K562 (cell line): ENCODE data around the gene SPOCK2. TPM values are rescaled to one million over a fixed set of nuclear protein-coding genes. Genes with fewer than 3 reads are reported as not detected.

ENCODE experiments used
- ATAC-seq: fragments of 200-7000 bp; cut with Tn5 transposase; 3 replicates; pipeline ENCODE4 v1.9.1; 2020; ENCODE audit warnings: moderate library complexity
- BruUV-seq: library from RNA; stranded (reverse); fragments of 400-500 nt; replicated peaks from 2 replicates; lab custom pipeline; 2021; lab: Mats Ljungman, UMichigan
- CTCF ChIA-PET: fragments of 300-600 bp; formaldehyde crosslinking; extraction: SDS; loops from one replicate; lab custom pipeline; 2021; ENCODE audit warnings: low intra/inter-chr PET ratio; lab: Yijun Ruan, JAX
- POLR2A ChIA-PET: fragments of 300-600, 350-650 bp; sonication (Branson Sonifier 250); formaldehyde crosslinking; extraction: SDS; loops from one replicate; lab custom pipeline; 2021; ENCODE audit warnings: antibody characterized with exemption, inconsistent platforms; lab: Yijun Ruan, JAX
- DNase-seq, 4 experiments: peaks; one replicate each; pipeline versions ENCODE4 v3.0.0 to v3.0.0-alpha.2; 2011 to 2018; ENCODE audit warnings: low spot score in 3 of 4, mixed read lengths in 3 of 4; ENCODE audit errors: extremely low read depth in 1 of 4
- FAIRE-seq: peaks from 2 replicates; lab custom pipeline; 2011; peaks lifted over from hg19 to GRCh38; lab: Jason Lieb, UNC
- H2AFZ ChIP-seq: 2 replicates; pipeline ENCODE4 v1.6.0; 2011; ENCODE audit warnings: low read depth, low read length, control low read depth, inconsistent platforms
- H3K27ac ChIP-seq: fragments of 200-600 bp; 3 replicates; pipeline ENCODE4 v1.8.0; 2011; ENCODE audit warnings: low read depth, mild to moderate bottlenecking, control low read depth, inconsistent platforms, low read length, moderate library complexity, mixed read lengths; ENCODE audit errors: extremely low read depth
- H3K27me3 ChIP-seq, 2 experiments: fragments of 300-600 bp in 1 of 2; 2 replicates in 1 of 2; 3 replicates in 1 of 2; pipeline versions ENCODE4 v1.6.0 to v1.8.0; 2011; ENCODE audit warnings: inconsistent platforms in 2 of 2, low read length in 2 of 2, mild to moderate bottlenecking in 1 of 2, mixed read lengths in 1 of 2, moderate library complexity in 1 of 2; ENCODE audit not compliant: control insufficient read depth in 2 of 2, insufficient read depth in 2 of 2
- H3K36me3 ChIP-seq: fragments of 300-600 bp; 3 replicates; pipeline ENCODE4 v1.8.0; 2011; ENCODE audit warnings: mild to moderate bottlenecking, low read length, inconsistent platforms; ENCODE audit not compliant: control insufficient read depth, insufficient read depth
- H3K4me1 ChIP-seq, 2 experiments: fragments of 200-600 bp in 1 of 2; replicated peaks in 1 of 2; 2 replicates in 1 of 2; 3 replicates in 1 of 2; pipeline versions ENCODE4 v1.5.1 to v1.8.0; 2011; ENCODE audit warnings: inconsistent platforms in 2 of 2, low read length in 2 of 2, mild to moderate bottlenecking in 1 of 2, mixed read lengths in 1 of 2, moderate library complexity in 1 of 2; ENCODE audit not compliant: control insufficient read depth in 2 of 2, insufficient read depth in 2 of 2
- H3K4me2 ChIP-seq: 2 replicates; pipeline ENCODE4 v1.6.1; 2011; ENCODE audit warnings: low read length, control low read depth, inconsistent platforms, mixed read lengths; ENCODE audit not compliant: insufficient read depth
- H3K4me3 ChIP-seq: fragments of 200-600 bp; sonication (generic), shearing (Covaris generic); 2 replicates; pipeline ENCODE4 v1.5.1; 2016; ENCODE audit warnings: control low read depth, inconsistent platforms
- H3K79me2 ChIP-seq: fragments of 200-600 bp; 3 replicates; pipeline ENCODE4 v1.8.0; 2011; ENCODE audit warnings: low read length, inconsistent platforms; ENCODE audit not compliant: control insufficient read depth, insufficient read depth
- H3K9ac ChIP-seq, 2 experiments: 2 replicates each; pipeline versions ENCODE4 v1.6.0 to v1.6.1; 2011; ENCODE audit warnings: low read depth in 2 of 2, low read length in 2 of 2, control low read depth in 1 of 2, inconsistent platforms in 1 of 2, mild to moderate bottlenecking in 1 of 2, mixed read lengths in 1 of 2; ENCODE audit not compliant: insufficient read depth in 1 of 2
- H3K9me1 ChIP-seq: one replicate; pipeline ENCODE4 v1.6.0; 2011; ENCODE audit warnings: inconsistent platforms, mild to moderate bottlenecking, low read length, moderate library complexity; ENCODE audit not compliant: control insufficient read depth, insufficient read depth
- H3K9me3 ChIP-seq: replicated peaks from 2 replicates; pipeline ENCODE4 v1.5.1; 2011; ENCODE audit warnings: low read depth, low read length, inconsistent platforms; ENCODE audit not compliant: control insufficient read depth, insufficient read depth
- H4K20me1 ChIP-seq: replicated peaks from 2 replicates; pipeline ENCODE4 v1.6.1; 2011; ENCODE audit warnings: low read length, inconsistent platforms, mixed read lengths; ENCODE audit not compliant: control insufficient read depth, insufficient read depth
- MCM5 ChIP-seq: fragments of 450-650 bp; IDR thresholded peaks from 2 replicates; pipeline ENCODE4 v1.6.1; 2016; ENCODE audit warnings: low read depth
- SMAD3 ChIP-seq: fragments of 450-650 bp; formaldehyde crosslinking; conservative IDR thresholded peaks from 2 replicates; pipeline ENCODE4 v1.4.0; 2020; ENCODE audit warnings: mild to moderate bottlenecking
- TCF7L2 ChIP-seq: fragments of 150-350 bp; IDR thresholded peaks from 2 replicates; pipeline ENCODE4 v1.6.1; 2016; ENCODE audit warnings: low read depth, mild to moderate bottlenecking, low read length, moderate library complexity
- TSC22D4 ChIP-seq: fragments of 450-650 bp; IDR thresholded peaks from 2 replicates; pipeline ENCODE4 v1.6.1; 2016; ENCODE audit warnings: missing genetic modification characterization, missing biosample characterization, control low read depth
- WGBS: fragments of 100-300 bp; shearing (Covaris generic); methylation state at CpG from one replicate; pipeline ENCODE4 v1.1.6; 2016; ENCODE audit warnings: low coverage, mixed read lengths; ENCODE audit not compliant: insufficient coverage; ENCODE audit errors: missing lambda C conversion rate; 5-methylcytosine and 5-hydroxymethylcytosine counted together
- in situ Hi-C: fragments of 300-500 bp; cut with MboI; formaldehyde crosslinking; loops from 4 replicates; pipeline ENCODE4 v1.15.0; 2018; ENCODE audit warnings: inconsistent platforms, mixed read lengths
- intact Hi-C: fragments of 100-400 bp; cut with micrococcal nuclease; formaldehyde crosslinking; loops from 2 replicates; pipeline ENCODE4 v1.14.2; 2022
- polyA plus RNA-seq, 8 experiments: library from polyadenylated mRNA; depleted of rRNA in 4 of 8; stranded (reverse) in 5 of 8; unstranded in 3 of 8; fragments of >200 nt; fragmentation: Nextera tagmentation in 2 of 8; fragmentation: Illumina TruSeq in 1 of 8; extraction: Ambion mirVana in 2 of 8; extraction: Trizol in 1 of 8; gene quantifications; 2 replicates each; pipeline versions ENCODE4 v1.2.1 to v1.2.3, GENCODE V29; 2011 to 2014; ENCODE audit warnings: inconsistent platforms in 1 of 8, missing spikeins in 1 of 8
- total RNA-seq, 7 experiments: library from RNA; depleted of rRNA in 6 of 7; stranded (reverse); fragments of >200 nt in 6 of 7; fragmentation: Illumina TruSeq in 2 of 7; extraction: Trizol in 2 of 7; gene quantifications; 2 replicates each; pipeline versions ENCODE4 v1.2.1 to v1.2.3, GENCODE V29; 2011 to 2021; ENCODE audit warnings: low replicate concordance in 1 of 7

The SPOCK2 gene
- total and polyA plus RNA-seq, 9 of the 15 experiments (the other 6 are each of a cell fraction or from before 2014, with no cell fraction given): 0.04 to 0.86 (median 0.11) TPM; not detected in 2

DNA sequence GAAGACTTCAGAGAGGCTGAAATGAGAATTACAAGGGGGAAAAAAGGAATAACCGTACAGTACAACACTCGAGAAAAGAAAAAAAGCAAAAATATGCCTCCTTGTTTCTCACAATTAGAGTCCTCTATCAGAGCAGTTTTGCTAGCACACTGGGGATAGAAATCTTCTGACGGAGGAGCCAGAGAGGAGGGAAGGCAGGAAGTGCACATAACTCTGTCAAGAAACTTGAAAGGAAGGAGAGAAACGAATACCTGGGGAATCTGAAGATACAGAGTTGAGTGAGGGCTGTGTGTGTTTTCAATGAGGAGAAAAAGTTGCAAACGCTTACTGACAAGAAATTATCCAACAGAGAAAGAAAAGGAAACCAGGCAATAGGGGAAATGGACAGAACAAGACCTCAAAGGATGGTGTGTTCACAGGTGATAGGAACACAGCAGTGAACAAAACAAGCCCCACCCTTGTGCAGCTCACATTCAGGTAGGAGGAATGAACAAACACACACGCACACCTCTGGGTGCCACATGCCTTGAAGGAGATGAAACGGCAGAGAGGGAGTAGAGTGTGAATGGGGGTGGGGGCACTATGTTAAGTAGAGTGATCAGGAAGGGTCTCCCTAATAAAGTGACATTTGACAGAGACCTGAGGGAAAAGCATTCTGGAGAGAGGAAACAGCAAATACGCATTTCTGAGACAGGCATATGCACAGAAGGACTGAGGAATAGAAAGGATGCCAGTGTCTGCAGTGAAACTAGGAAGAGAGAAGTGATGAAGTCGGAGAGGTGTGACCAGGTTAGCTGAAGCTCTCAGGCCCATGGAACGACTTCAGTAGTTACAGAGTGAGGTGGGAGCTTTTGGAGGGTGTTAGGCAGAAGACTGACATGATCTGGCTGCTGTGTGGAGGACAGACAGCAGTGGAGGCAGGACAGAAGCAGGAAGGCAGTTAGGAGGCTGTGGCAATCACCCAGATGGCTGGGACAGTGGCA lies 46.7 kb upstream of the SPOCK2 start:
- CTCF ChIA-PET: interaction anchor here (0.6 kb wide), 1 partner anchor 93 kb away, joined by 5 read pairs; no protein-coding TSS in a partner anchor
- H3K4me3 ChIP-seq: no peak overlapping the region
- H3K36me3 ChIP-seq: peaks cover 3% of the 10 kb centered on the region
- H2AFZ ChIP-seq: no peak overlapping the region
- DNase-seq: no peak
- no peaks in the 10 kb centered on the region for H3K27me3 ChIP-seq
- in situ Hi-C loops: loop anchor here (10.0 kb wide), 1 partner anchor 200 kb away; no protein-coding TSS in a partner anchor
- FAIRE-seq: no peak
- H3K9me3 ChIP-seq: no peaks in the 10 kb centered on the region
- no peak overlapping the region for H3K4me2 ChIP-seq
- TF ChIP-seq TSC22D4 (tag) (0 out of 2 replicates have a peak, but pooled peaks have one; percentile 47), SMAD3 (CRISPR knock-in tag) (no peak), TCF7L2 (no peak), MCM5 (no peak)
- H3K9me1 ChIP-seq: no peaks in the 10 kb centered on the region
- BruUV-seq: no TSS peak
- no peaks in the 10 kb centered on the region for H3K79me2 ChIP-seq
- POLR2A ChIA-PET: interaction anchor here (0.6 to 2.2 kb wide), 9 partner anchors 9 to 1819 kb away, joined by 3 to 13 read pairs (median 4); no protein-coding TSS in a partner anchor
- WGBS: 48% methylated on average over 10 of the region's 10 CpGs
- no peak overlapping the region for H3K27ac ChIP-seq
- peaks cover 0 to 9% of the 10 kb centered on the region in 2 experiments; a peak in 2 of 5 replicates for H3K4me1 ChIP-seq
- H4K20me1 ChIP-seq: no peaks in the 10 kb centered on the region
- peak; percentile 20; the same call in 2 of the 3 replicates for ATAC-seq
- intact Hi-C loops: no loop called here
- no peak overlapping the region for H3K9ac ChIP-seq
